Hindlimb muscle (tissue), 1 donor: Measurements from ENCODE around the gene SIRT7. TPM values are rescaled to one million over a fixed set of nuclear protein-coding genes. Genes with fewer than 3 reads are reported as not detected.

ENCODE experiments used
- polyA plus RNA-seq: library from polyadenylated mRNA; unstranded; fragments of 120-200 nt; gene quantifications from one replicate; pipeline ENCODE4 v1.2.1, GENCODE V29; 2013; ENCODE audit not compliant: insufficient read length

Gene SIRT7
- polyA plus RNA-seq, 1 donor = 9.3 TPM

Other genes starting within 250 kb of the SIRT7 start
- gene ARL16, start 234.4 kb downstream of the SIRT7 start, polyA plus RNA-seq = 24.4 TPM
- gene HGS, start 234.2 kb downstream of the SIRT7 start, polyA plus RNA-seq = 59.1 TPM
- 55.2 TPM for gene MRPL12, start 214.8 kb downstream of the SIRT7 start, polyA plus RNA-seq
- 5.3 TPM for gene SLC25A10, start 205.9 kb downstream of the SIRT7 start, polyA plus RNA-seq
- gene GCGR, start 114.0 kb downstream of the SIRT7 start, polyA plus RNA-seq = not detected
- 135 TPM for gene MCRIP1, start 84.9 kb downstream of the SIRT7 start, polyA plus RNA-seq
- 52.6 TPM for gene PPP1R27, start 83.1 kb downstream of the SIRT7 start, polyA plus RNA-seq
- 366 TPM for gene P4HB, start 57.6 kb downstream of the SIRT7 start, polyA plus RNA-seq
- gene ARHGDIA, start 46.8 kb downstream of the SIRT7 start, polyA plus RNA-seq = 166 TPM
- gene ALYREF, start 26.6 kb downstream of the SIRT7 start, polyA plus RNA-seq = 57.6 TPM
- gene ANAPC11, start 26.5 kb downstream of the SIRT7 start, polyA plus RNA-seq = 116 TPM
- gene NPB, start 15.9 kb downstream of the SIRT7 start, polyA plus RNA-seq = 0.96 TPM
- gene PCYT2, start 6.8 kb downstream of the SIRT7 start, polyA plus RNA-seq = 11.5 TPM
- 16.3 TPM for gene MAFG, start 9.6 kb upstream of the SIRT7 start, polyA plus RNA-seq
- gene PYCR1, start 19.1 kb upstream of the SIRT7 start, polyA plus RNA-seq = 56.7 TPM
- 25.0 TPM for gene MYADML2, start 29.1 kb upstream of the SIRT7 start, polyA plus RNA-seq
- gene NOTUM, start 43.0 kb upstream of the SIRT7 start, polyA plus RNA-seq = 4.4 TPM
- 30.0 TPM for gene ASPSCR1, start 59.5 kb upstream of the SIRT7 start, polyA plus RNA-seq
- gene CENPX, start 104.7 kb upstream of the SIRT7 start, polyA plus RNA-seq = 36.0 TPM
- 10.6 TPM for gene LRRC45, start 105.1 kb upstream of the SIRT7 start, polyA plus RNA-seq
- 7.1 TPM for gene RAC3, start 113.5 kb upstream of the SIRT7 start, polyA plus RNA-seq
- 31.5 TPM for gene DCXR, start 119.5 kb upstream of the SIRT7 start, polyA plus RNA-seq
- gene RFNG, start 133.6 kb upstream of the SIRT7 start, polyA plus RNA-seq = 34.8 TPM
- gene GPS1, start 133.7 kb upstream of the SIRT7 start, polyA plus RNA-seq = 84.4 TPM
- 63.4 TPM for gene DUS1L, start 147.6 kb upstream of the SIRT7 start, polyA plus RNA-seq
- gene FASN, start 180.1 kb upstream of the SIRT7 start, polyA plus RNA-seq = 34.7 TPM